Parathyroid adenoma (tissue), 2 donors: ENCODE measurements around the gene SCARB2.
A peak's percentile ranks its signal among the peaks of the same experiment; 100 is the strongest.

Experiments used
- H2AFZ ChIP-seq: fragments of 300-600 bp; sonication (generic); one replicate; pipeline ENCODE4 v1.7.0; 2017; ENCODE audit warnings: antibody characterized with exemption, mild to moderate bottlenecking
- H3K27ac ChIP-seq: fragments of 300-600 bp; sonication (generic); one replicate; pipeline ENCODE4 v1.7.0; 2017
- H3K27me3 ChIP-seq: fragments of 300-600 bp; sonication (generic); one replicate; pipeline ENCODE4 v1.7.0; 2017; ENCODE audit warnings: low read length; ENCODE audit not compliant: control insufficient read depth, insufficient read depth
- H3K36me3 ChIP-seq: fragments of 300-600 bp; sonication (generic); one replicate; pipeline ENCODE4 v1.7.0; 2017; ENCODE audit warnings: low read length; ENCODE audit not compliant: control insufficient read depth, insufficient read depth
- H3K4me1 ChIP-seq: fragments of 300-600 bp; sonication (generic); one replicate; pipeline ENCODE4 v1.7.0; 2017; ENCODE audit warnings: control low read depth
- H3K4me2 ChIP-seq: fragments of 300-600 bp; sonication (generic); one replicate; pipeline ENCODE4 v1.7.0; 2017; ENCODE audit warnings: low read length
- H3K4me3 ChIP-seq: fragments of 300-600 bp; sonication (generic); one replicate; pipeline ENCODE4 v1.7.0; 2017; ENCODE audit warnings: low read depth, low read length
- H3K79me2 ChIP-seq: fragments of 300-600 bp; sonication (generic); one replicate; pipeline ENCODE4 v1.7.0; 2017; ENCODE audit warnings: control low read depth
- H3K9ac ChIP-seq: fragments of 300-600 bp; sonication (generic); one replicate; pipeline ENCODE4 v1.7.0; 2017; ENCODE audit warnings: mild to moderate bottlenecking
- H3K9me3 ChIP-seq: fragments of 300-600 bp; sonication (generic); one replicate; pipeline ENCODE4 v1.7.0; 2017; ENCODE audit warnings: low read length; ENCODE audit not compliant: control insufficient read depth
- TF ChIP-seq, protein P1 (sequence below): fragments of 300-600 bp; sonication (generic); IDR thresholded peaks from one replicate; pipeline ENCODE4 v1.7.0; 2017; ENCODE audit warnings: antibody characterized with exemption, mild to moderate bottlenecking
- donor health status: primary hyperparathyroidism.

Gene SCARB2

GRCh38 chr4:76215077-76215476 lies 1.5 kb upstream of the SCARB2 start:
- TF ChIP-seq, protein P1, sequence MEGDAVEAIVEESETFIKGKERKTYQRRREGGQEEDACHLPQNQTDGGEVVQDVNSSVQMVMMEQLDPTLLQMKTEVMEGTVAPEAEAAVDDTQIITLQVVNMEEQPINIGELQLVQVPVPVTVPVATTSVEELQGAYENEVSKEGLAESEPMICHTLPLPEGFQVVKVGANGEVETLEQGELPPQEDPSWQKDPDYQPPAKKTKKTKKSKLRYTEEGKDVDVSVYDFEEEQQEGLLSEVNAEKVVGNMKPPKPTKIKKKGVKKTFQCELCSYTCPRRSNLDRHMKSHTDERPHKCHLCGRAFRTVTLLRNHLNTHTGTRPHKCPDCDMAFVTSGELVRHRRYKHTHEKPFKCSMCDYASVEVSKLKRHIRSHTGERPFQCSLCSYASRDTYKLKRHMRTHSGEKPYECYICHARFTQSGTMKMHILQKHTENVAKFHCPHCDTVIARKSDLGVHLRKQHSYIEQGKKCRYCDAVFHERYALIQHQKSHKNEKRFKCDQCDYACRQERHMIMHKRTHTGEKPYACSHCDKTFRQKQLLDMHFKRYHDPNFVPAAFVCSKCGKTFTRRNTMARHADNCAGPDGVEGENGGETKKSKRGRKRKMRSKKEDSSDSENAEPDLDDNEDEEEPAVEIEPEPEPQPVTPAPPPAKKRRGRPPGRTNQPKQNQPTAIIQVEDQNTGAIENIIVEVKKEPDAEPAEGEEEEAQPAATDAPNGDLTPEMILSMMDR: no peak
- Histone ChIP-seq H3K9me3 (no peaks in the 10 kb centered on the region), H3K4me2 (peak overlapping the region; percentile 98), H3K27me3 (no peaks in the 10 kb centered on the region), H2AFZ (peak overlapping the region; percentile 93), H3K27ac (peak overlapping the region; percentile 97), H3K9ac (no peak overlapping the region), H3K4me1 (peaks cover 15% of the 10 kb centered on the region), H3K79me2 (peaks cover 25% of the 10 kb centered on the region), H3K36me3 (no peaks in the 10 kb centered on the region), H3K4me3 (no peak overlapping the region)

DNA sequence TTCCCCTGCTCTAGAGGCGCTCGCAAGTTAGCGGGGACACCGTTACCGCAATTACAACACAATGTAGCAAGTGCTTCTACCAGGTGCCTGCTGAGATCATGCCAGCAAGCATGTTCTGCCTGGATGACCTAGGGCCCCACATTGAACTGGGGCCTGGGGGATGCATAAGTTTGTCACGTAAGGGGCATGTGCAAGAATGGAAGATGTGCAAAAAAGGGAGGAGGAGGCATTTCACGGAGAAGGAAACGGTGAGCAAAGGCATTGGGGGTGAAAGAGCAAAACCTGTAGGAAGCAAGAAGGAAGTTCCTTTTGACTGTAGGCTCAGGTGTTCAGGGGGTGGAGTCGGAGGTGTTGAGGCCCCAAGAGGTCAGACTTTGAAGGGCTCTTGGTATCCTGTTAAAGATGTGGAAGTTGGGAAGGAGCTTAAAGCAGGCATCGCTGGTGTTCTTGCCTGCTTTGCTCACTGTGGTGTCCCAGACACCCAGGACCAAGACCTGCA lies 602 bp upstream of the SCARB2 start:
- peak overlapping the region; percentile 97 for H3K27ac ChIP-seq
- peak overlapping the region; percentile 98 for H3K4me2 ChIP-seq
- H3K4me1 ChIP-seq: peaks cover 17% of the 10 kb centered on the region
- peak overlapping the region; percentile 89 for H3K4me3 ChIP-seq
- TF ChIP-seq, protein P1: no peak
- no peaks in the 10 kb centered on the region for H3K36me3 ChIP-seq
- H3K9me3 ChIP-seq: no peaks in the 10 kb centered on the region
- H2AFZ ChIP-seq: peak overlapping the region; percentile 93
- no peaks in the 10 kb centered on the region for H3K27me3 ChIP-seq
- peaks cover 30% of the 10 kb centered on the region for H3K79me2 ChIP-seq
- H3K9ac ChIP-seq: peak overlapping the region; percentile 61

- peak overlapping the region; percentile 67 for H3K9ac ChIP-seq
- H3K4me2 ChIP-seq: peak overlapping the region; percentile 98
- H3K79me2 ChIP-seq: peaks cover 30% of the 10 kb centered on the region
- peak overlapping the region; percentile 69 for H2AFZ ChIP-seq
- no peaks in the 10 kb centered on the region for H3K27me3 ChIP-seq
- peaks cover 17% of the 10 kb centered on the region for H3K4me1 ChIP-seq
- H3K4me3 ChIP-seq: peak overlapping the region; percentile 89
- H3K36me3 ChIP-seq: no peaks in the 10 kb centered on the region
- no peaks in the 10 kb centered on the region for H3K9me3 ChIP-seq
- TF ChIP-seq, protein P1: no peak
- peak overlapping the region; percentile 97 for H3K27ac ChIP-seq
Measured at GRCh38 chr4:76212851-76213414, 691 bp downstream of the SCARB2 start.

GRCh38 chr4:76211769-76212708 lies 1.6 kb downstream of the SCARB2 start:
- no peaks in the 10 kb centered on the region for H3K36me3 ChIP-seq
- no peaks in the 10 kb centered on the region for H3K9me3 ChIP-seq
- H3K79me2 ChIP-seq: peaks cover 37% of the 10 kb centered on the region
- H3K9ac ChIP-seq: no peak overlapping the region
- H3K27me3 ChIP-seq: no peaks in the 10 kb centered on the region
- peak overlapping the region; percentile 98 for H3K4me2 ChIP-seq
- peak overlapping the region; percentile 89 for H3K4me3 ChIP-seq
- no peak overlapping the region for H2AFZ ChIP-seq
- peak overlapping the region; percentile 97 for H3K27ac ChIP-seq
- H3K4me1 ChIP-seq: peaks cover 17% of the 10 kb centered on the region
- TF ChIP-seq, protein P1: no peak
